OCI-LY3 (cell line): Measurements from ENCODE around the gene MYCBP2.
"Not testable (repeated sequence)": the region's sequence is repeated elsewhere in the genome, so short reads cannot be mapped to it uniquely, and the experiment has no call there.

Experiments used
- EZH2phosphoT487 ChIP-seq: fragments of 200-600 bp; shearing (Covaris generic); IDR thresholded peaks from 2 replicates; pipeline ENCODE4 v1.6.1; 2018; ENCODE audit warnings: antibody characterized with exemption, mixed run types, low read depth
- TF ChIP-seq, protein P1 (sequence below): fragments of 200-600, 300-600 bp; sonication (generic); IDR thresholded peaks from 2 replicates; pipeline ENCODE4 v1.5.1; 2014; ENCODE audit warnings: antibody characterized with exemption, low read length, low read depth

DNA sequence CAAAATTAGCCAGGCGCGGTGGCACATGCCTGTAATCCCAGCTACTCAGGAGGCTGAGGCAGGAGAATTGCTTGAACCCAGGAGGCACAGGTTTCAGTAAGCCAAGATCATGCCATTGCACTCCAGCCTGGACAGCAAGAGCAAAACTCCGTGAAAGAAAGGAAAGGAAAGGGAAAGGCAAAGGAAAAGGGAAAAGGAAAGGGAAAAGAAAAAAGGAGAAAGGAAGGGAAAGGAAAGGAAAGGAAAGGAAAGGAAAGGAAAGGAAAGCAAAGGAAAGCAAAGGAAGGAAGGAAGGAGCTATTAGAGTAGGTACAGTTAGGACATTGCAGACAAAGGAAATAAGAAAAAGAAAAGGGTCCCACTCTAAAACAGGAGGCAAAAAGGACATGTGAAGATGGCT is 41.3 kb downstream of the MYCBP2 start:
- TF ChIP-seq, protein P1, sequence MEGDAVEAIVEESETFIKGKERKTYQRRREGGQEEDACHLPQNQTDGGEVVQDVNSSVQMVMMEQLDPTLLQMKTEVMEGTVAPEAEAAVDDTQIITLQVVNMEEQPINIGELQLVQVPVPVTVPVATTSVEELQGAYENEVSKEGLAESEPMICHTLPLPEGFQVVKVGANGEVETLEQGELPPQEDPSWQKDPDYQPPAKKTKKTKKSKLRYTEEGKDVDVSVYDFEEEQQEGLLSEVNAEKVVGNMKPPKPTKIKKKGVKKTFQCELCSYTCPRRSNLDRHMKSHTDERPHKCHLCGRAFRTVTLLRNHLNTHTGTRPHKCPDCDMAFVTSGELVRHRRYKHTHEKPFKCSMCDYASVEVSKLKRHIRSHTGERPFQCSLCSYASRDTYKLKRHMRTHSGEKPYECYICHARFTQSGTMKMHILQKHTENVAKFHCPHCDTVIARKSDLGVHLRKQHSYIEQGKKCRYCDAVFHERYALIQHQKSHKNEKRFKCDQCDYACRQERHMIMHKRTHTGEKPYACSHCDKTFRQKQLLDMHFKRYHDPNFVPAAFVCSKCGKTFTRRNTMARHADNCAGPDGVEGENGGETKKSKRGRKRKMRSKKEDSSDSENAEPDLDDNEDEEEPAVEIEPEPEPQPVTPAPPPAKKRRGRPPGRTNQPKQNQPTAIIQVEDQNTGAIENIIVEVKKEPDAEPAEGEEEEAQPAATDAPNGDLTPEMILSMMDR: not testable (repeated sequence)
- TF ChIP-seq EZH2phosphoT487: not testable (repeated sequence)
